GF-D8 (cell line): ENCODE measurements around the gene PITPNM2.

Source experiments
- DNase-seq: peaks from one replicate; lab custom pipeline; 2025; lab: John Stamatoyannopoulos, UW

The PITPNM2 gene

GRCh38 chr12:123150744-123151456 lies at the start of gene PITPNM2:
Gene PITPNM2, minus strand, starts transcription at chr12:123151090. Its CDS starts 116,500 bp downstream, at chr12:123034590.
- no peak for DNase-seq

GRCh38 chr12:123200414-123200813 lies 49.5 kb upstream of the PITPNM2 start:
- no peak for DNase-seq

GRCh38 chr12:123199936-123200335 lies 49.0 kb upstream of the PITPNM2 start:
- no peak for DNase-seq

- no peak for DNase-seq
Observed at GRCh38 chr12:123187637-123188036, 36.7 kb upstream of the PITPNM2 start.

GRCh38 chr12:123180171-123180570 lies 29.3 kb upstream of the PITPNM2 start:
- DNase-seq, result no peak

GRCh38 chr12:123171967-123172366 lies 21.1 kb upstream of the PITPNM2 start:
- DNase-seq, result no peak

GRCh38 chr12:123167329-123167728 lies 16.4 kb upstream of the PITPNM2 start:
- DNase-seq, result no peak

GRCh38 chr12:123165537-123165936 lies 14.6 kb upstream of the PITPNM2 start:
- no peak for DNase-seq

- no peak for DNase-seq
Observed at GRCh38 chr12:123164710-123165261, 13.9 kb upstream of the PITPNM2 start.

- DNase-seq, result no peak
Observed at GRCh38 chr12:123164222-123164621, 13.3 kb upstream of the PITPNM2 start.

GRCh38 chr12:123163227-123163626 lies 12.3 kb upstream of the PITPNM2 start:
- DNase-seq, result no peak

GRCh38 chr12:123160801-123161487 lies 10.1 kb upstream of the PITPNM2 start:
- no peak for DNase-seq

- DNase-seq, result no peak
Observed at GRCh38 chr12:123153906-123154305, 3.0 kb upstream of the PITPNM2 start.

- no peak for DNase-seq
Observed at GRCh38 chr12:123152833-123153232, 1.9 kb upstream of the PITPNM2 start.

GRCh38 chr12:123151457-123152454 lies 866 bp upstream of the PITPNM2 start:
- DNase-seq, result no peak

- no peak for DNase-seq
Observed at GRCh38 chr12:123150275-123150743, 581 bp downstream of the PITPNM2 start.

- no peak for DNase-seq
Observed at GRCh38 chr12:123149501-123150274, 1.2 kb downstream of the PITPNM2 start.

GRCh38 chr12:123149088-123149487 lies 1.8 kb downstream of the PITPNM2 start:
- no peak for DNase-seq

- DNase-seq, result no peak
Observed at GRCh38 chr12:123148655-123149054, 2.2 kb downstream of the PITPNM2 start.

- DNase-seq, result no peak
Observed at GRCh38 chr12:123148223-123148622, 2.7 kb downstream of the PITPNM2 start.

GRCh38 chr12:123145211-123145610 lies 5.7 kb downstream of the PITPNM2 start:
- DNase-seq, result no peak
